ENCODE data around the gene SCO1. TPM values are rescaled to one million over a fixed set of nuclear protein-coding genes. Genes with fewer than 3 reads are reported as not detected.

SCO1 gene
- total RNA-seq, 1 donor from 2014 or later, result 29.8 TPM

GRCh38 chr17:10674704-10675103, 22.6 kb downstream of the SCO1 start:
- TF ChIP-seq CTCF (IDR thresholded peaks at IDR 0.05; ENCODE audit: unreplicated experiment), result no peak
- DNase-seq (ENCODE audit: low spot score in 2 of 2, unreplicated experiment in 2 of 2), result no peak
- Mint-ChIP-seq H3K9me3 (no peaks in the 10 kb centered on the region), H3K4me3 (no peak overlapping the region), H3K4me1 (no peaks in the 10 kb centered on the region), H3K36me3 (peaks cover 29% of the 10 kb centered on the region), H3K27ac (no peak overlapping the region), H3K27me3 (ENCODE audit: low read depth) (no peaks in the 10 kb centered on the region)

GRCh38 chr17:10673312-10673711, 24.0 kb downstream of the SCO1 start:
- DNase-seq (ENCODE audit: low spot score in 2 of 2, unreplicated experiment in 2 of 2), result no peak
- no peak for TF ChIP-seq CTCF (IDR thresholded peaks at IDR 0.05; ENCODE audit: unreplicated experiment)
- H3K9me3 Mint-ChIP-seq, result no peaks in the 10 kb centered on the region
- H3K27me3 Mint-ChIP-seq (ENCODE audit: low read depth), result no peaks in the 10 kb centered on the region
- H3K27ac Mint-ChIP-seq, result no peak overlapping the region
- peaks cover 19% of the 10 kb centered on the region for H3K36me3 Mint-ChIP-seq
- H3K4me3 Mint-ChIP-seq, result no peak overlapping the region
- H3K4me1 Mint-ChIP-seq, result no peaks in the 10 kb centered on the region

GRCh38 chr17:10668775-10669174, 28.6 kb downstream of the SCO1 start:
- H3K4me3 Mint-ChIP-seq, result no peak overlapping the region
- no peak for DNase-seq (ENCODE audit: low spot score in 2 of 2, unreplicated experiment in 2 of 2)
- TF ChIP-seq CTCF (IDR thresholded peaks at IDR 0.05; ENCODE audit: unreplicated experiment), result no peak
- H3K36me3 Mint-ChIP-seq, result peaks cover 3% of the 10 kb centered on the region
- H3K4me1 Mint-ChIP-seq, result no peaks in the 10 kb centered on the region
- no peaks in the 10 kb centered on the region for H3K27me3 Mint-ChIP-seq (ENCODE audit: low read depth)
- no peak overlapping the region for H3K27ac Mint-ChIP-seq
- no peaks in the 10 kb centered on the region for H3K9me3 Mint-ChIP-seq

GRCh38 chr17:10666906-10667305, 30.4 kb downstream of the SCO1 start:
- no peak for DNase-seq (ENCODE audit: low spot score in 2 of 2, unreplicated experiment in 2 of 2)
- no peak overlapping the region for H3K4me3 Mint-ChIP-seq
- no peak overlapping the region for H3K27ac Mint-ChIP-seq
- no peaks in the 10 kb centered on the region for H3K4me1 Mint-ChIP-seq
- TF ChIP-seq CTCF (IDR thresholded peaks at IDR 0.05; ENCODE audit: unreplicated experiment), result no peak
- peaks cover 3% of the 10 kb centered on the region for H3K36me3 Mint-ChIP-seq
- no peaks in the 10 kb centered on the region for H3K9me3 Mint-ChIP-seq
- no peaks in the 10 kb centered on the region for H3K27me3 Mint-ChIP-seq (ENCODE audit: low read depth)

GRCh38 chr17:10664571-10664970, 32.8 kb downstream of the SCO1 start:
- Mint-ChIP-seq H3K27ac (no peak overlapping the region), H3K36me3 (peaks cover 3% of the 10 kb centered on the region), H3K4me3 (no peak overlapping the region), H3K27me3 (ENCODE audit: low read depth) (no peaks in the 10 kb centered on the region), H3K9me3 (no peaks in the 10 kb centered on the region), H3K4me1 (no peaks in the 10 kb centered on the region)
- no peak for TF ChIP-seq CTCF (IDR thresholded peaks at IDR 0.05; ENCODE audit: unreplicated experiment)
- DNase-seq (ENCODE audit: low spot score in 2 of 2, unreplicated experiment in 2 of 2), result no peak

GRCh38 chr17:10663231-10663630, 34.1 kb downstream of the SCO1 start:
- H3K27me3 Mint-ChIP-seq (ENCODE audit: low read depth), result no peaks in the 10 kb centered on the region
- no peaks in the 10 kb centered on the region for H3K4me1 Mint-ChIP-seq
- H3K4me3 Mint-ChIP-seq, result no peak overlapping the region
- TF ChIP-seq CTCF (IDR thresholded peaks at IDR 0.05; ENCODE audit: unreplicated experiment), result no peak
- DNase-seq (ENCODE audit: low spot score in 2 of 2, unreplicated experiment in 2 of 2), result no peak
- peaks cover 7% of the 10 kb centered on the region for H3K36me3 Mint-ChIP-seq
- H3K9me3 Mint-ChIP-seq, result no peaks in the 10 kb centered on the region
- H3K27ac Mint-ChIP-seq, result no peak overlapping the region
